CD14-positive monocyte (primary cell): Measurements from ENCODE around the gene CPT1C. TPM values are rescaled to one million over a fixed set of nuclear protein-coding genes. Genes with fewer than 3 reads are reported as not detected.

Experiments used
- DNase-seq, 3 donors: peaks; one replicate each; pipeline ENCODE4 v3.0.0-alpha.2; 2011 to 2022
- H2AFZ ChIP-seq: 2 replicates; pipeline ENCODE4 v1.6.0; 2012; ENCODE audit warnings: mild to moderate bottlenecking, low read depth, low read length, inconsistent platforms; ENCODE audit not compliant: insufficient read depth, poor library complexity, severe bottlenecking
- H3K27ac ChIP-seq, 2 donors: 1 replicate in 1 of 2; 2 replicates in 1 of 2; pipeline ENCODE4 v1.5.1; 2012 to 2013; ENCODE audit warnings: low read length in 2 of 2, control low read depth in 1 of 2, inconsistent platforms in 1 of 2, low read depth in 1 of 2, mild to moderate bottlenecking in 1 of 2
- H3K27me3 ChIP-seq, 2 donors: one replicate each; pipeline versions ENCODE4 v1.6.0 to v1.6.1; 2011 to 2013; ENCODE audit warnings: low read length in 2 of 2; ENCODE audit not compliant: control insufficient read depth in 2 of 2, insufficient read depth in 2 of 2
- H3K36me3 ChIP-seq, 2 donors: replicated peaks in 1 of 2; 1 replicate in 1 of 2; 2 replicates in 1 of 2; pipeline versions ENCODE4 v1.5.1 to v1.6.1; 2012 to 2013; ENCODE audit warnings: low read length in 2 of 2, control low read depth in 1 of 2, inconsistent platforms in 1 of 2, mild to moderate bottlenecking in 1 of 2; ENCODE audit not compliant: insufficient read depth in 2 of 2, control insufficient read depth in 1 of 2
- H3K4me1 ChIP-seq, 2 donors: 1 replicate in 1 of 2; 2 replicates in 1 of 2; pipeline versions ENCODE4 v1.5.1 to v1.6.1; 2012 to 2013; ENCODE audit warnings: low read length in 2 of 2, control low read depth in 1 of 2, inconsistent platforms in 1 of 2, mild to moderate bottlenecking in 1 of 2, moderate library complexity in 1 of 2; ENCODE audit not compliant: insufficient read depth in 2 of 2, control insufficient read depth in 1 of 2
- H3K4me2 ChIP-seq: replicated peaks from 2 replicates; pipeline ENCODE3; 2012; ENCODE audit warnings: low read length, moderate library complexity, mild to moderate bottlenecking; ENCODE audit not compliant: poor library complexity, severe bottlenecking; ENCODE audit errors: extremely low read depth
- H3K4me3 ChIP-seq, 3 experiments: fragments of 200-600 bp in 1 of 3; sonication (generic) in 1 of 3; replicated peaks in 1 of 3; 1 replicate in 2 of 3; 2 replicates in 1 of 3; pipeline ENCODE4 v1.5.1; 2011 to 2013; ENCODE audit warnings: low read length in 3 of 3, mild to moderate bottlenecking in 3 of 3, control low read depth in 2 of 3, low read depth in 2 of 3, inconsistent platforms in 1 of 3, moderate library complexity in 1 of 3
- H3K79me2 ChIP-seq: 2 replicates; pipeline ENCODE4 v1.6.0; 2012; ENCODE audit warnings: mild to moderate bottlenecking, control low read depth, inconsistent platforms, low read length, moderate library complexity; ENCODE audit not compliant: insufficient read depth
- H3K9ac ChIP-seq: 2 replicates; pipeline ENCODE4 v1.6.0; 2017; ENCODE audit warnings: low read length, mild to moderate bottlenecking; ENCODE audit not compliant: insufficient read depth, poor library complexity, severe bottlenecking
- H3K9me3 ChIP-seq, 2 donors: replicated peaks in 1 of 2; 1 replicate in 1 of 2; 2 replicates in 1 of 2; pipeline versions ENCODE4 v1.5.1 to v1.6.1; 2012 to 2013; ENCODE audit warnings: low read length in 2 of 2, control low read depth in 1 of 2; ENCODE audit not compliant: control insufficient read depth in 1 of 2, insufficient read depth in 1 of 2
- H4K20me1 ChIP-seq: 2 replicates; pipeline ENCODE4 v1.6.0; 2012; ENCODE audit warnings: mild to moderate bottlenecking, low read length, control low read depth, moderate library complexity; ENCODE audit not compliant: insufficient read depth
- H3K27ac Mint-ChIP-seq, 7 donors: one replicate each; pipeline ENCODE4 v1.8.0; 2020; ENCODE audit warnings: mild to moderate bottlenecking in 7 of 7, mixed read lengths in 7 of 7, moderate library complexity in 6 of 7, inconsistent platforms in 2 of 7
- H3K27me3 Mint-ChIP-seq, 3 donors: one replicate each; pipeline ENCODE4 v1.8.0; 2021 to 2022; ENCODE audit warnings: low read depth in 3 of 3, mild to moderate bottlenecking in 3 of 3, mixed read lengths in 3 of 3, moderate library complexity in 3 of 3, inconsistent platforms in 1 of 3
- H3K36me3 Mint-ChIP-seq, 2 donors: one replicate each; pipeline ENCODE4 v1.8.0; 2020; ENCODE audit warnings: mixed read lengths in 2 of 2, inconsistent platforms in 1 of 2, mild to moderate bottlenecking in 1 of 2
- H3K4me1 Mint-ChIP-seq: one replicate; pipeline ENCODE4 v1.8.0; 2020; ENCODE audit warnings: mild to moderate bottlenecking, mixed read lengths
- H3K4me3 Mint-ChIP-seq, 2 donors: one replicate each; pipeline ENCODE4 v1.8.0; 2020; ENCODE audit warnings: mild to moderate bottlenecking in 2 of 2, mixed read lengths in 2 of 2, moderate library complexity in 1 of 2
- H3K9me3 Mint-ChIP-seq, 7 donors: one replicate each; pipeline ENCODE4 v1.8.0; 2020 to 2022; ENCODE audit warnings: mixed read lengths in 7 of 7, mild to moderate bottlenecking in 6 of 7, moderate library complexity in 6 of 7, inconsistent platforms in 2 of 7
- WGBS: methylation state at CpG from one replicate; pipeline ENCODE4 v1.1.5; 2013; ENCODE audit warnings: missing lambda C conversion rate; ENCODE audit not compliant: insufficient coverage; 5-methylcytosine and 5-hydroxymethylcytosine counted together
- intact Hi-C, 2 donors: fragments of 100-400 bp; cut with micrococcal nuclease; formaldehyde crosslinking; loops; one replicate each; pipeline versions ENCODE4 v1.15.0 to v1.15.1; 2023
- polyA plus RNA-seq, 3 donors: library from polyadenylated mRNA; depleted of rRNA in 1 of 3; unstranded in 2 of 3; stranded (reverse) in 1 of 3; fragments of 300-500 nt in 2 of 3; fragments of >200 nt in 1 of 3; fragmentation: Illumina TruSeq in 2 of 3; gene quantifications; 1 replicate in 2 of 3; 2 replicates in 1 of 3; pipeline ENCODE4 v1.2.3, GENCODE V29; 2012 to 2021
- TF ChIP-seq, protein P1 (sequence below): fragments of 200-600 bp; IDR thresholded peaks from one replicate; pipeline ENCODE4 v1.8.0; 2022; ENCODE audit warnings: antibody characterized with exemption, mild to moderate bottlenecking

The CPT1C gene
- polyA plus RNA-seq, 3 donors, result not detected

DNA sequence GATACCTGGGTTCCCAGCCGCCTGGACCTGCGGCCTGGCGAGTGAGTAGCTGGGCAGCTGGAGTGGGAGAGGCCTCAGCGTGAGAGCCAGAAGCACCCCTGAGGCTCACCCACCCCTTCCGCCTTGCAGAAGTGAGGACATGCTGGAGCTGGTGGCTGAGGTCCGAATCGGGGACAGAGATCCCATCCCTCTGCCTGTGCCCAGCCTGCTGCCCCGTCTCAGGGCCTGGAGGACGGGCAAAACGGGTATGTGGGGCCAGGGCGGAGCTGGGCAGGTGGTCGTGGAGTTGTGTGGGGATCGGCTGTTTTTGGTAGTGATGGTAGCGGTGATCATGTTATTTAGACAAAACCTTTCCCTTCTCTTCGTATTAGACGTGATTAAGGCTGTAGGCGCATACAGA is 44.3 kb upstream of the CPT1C start:
- Mint-ChIP-seq H3K4me1 (peaks cover 19% of the 10 kb centered on the region), H3K4me3 (no peak overlapping the region), H3K27me3 (peaks cover 0 to 2% (median 0%) of the 10 kb centered on the region in 3 donors), H3K27ac (peak overlapping the region in 2 of 7 donors; percentile 3 to 69), H3K9me3 (peaks cover 0 to 2% (median 0%) of the 10 kb centered on the region in 7 donors), H3K36me3 (peaks cover 42 to 68% of the 10 kb centered on the region in 2 donors)
- Histone ChIP-seq H3K79me2 (peaks cover 49% of the 10 kb centered on the region), H3K4me2 (no peak overlapping the region), H2AFZ (no peak overlapping the region), H3K9ac (no peak overlapping the region), H3K4me3 (no peak overlapping the region), H3K9me3 (no peaks in the 10 kb centered on the region), H3K27ac (no peak overlapping the region), H3K36me3 (peaks cover 51 to 70% of the 10 kb centered on the region in 2 donors), H3K4me1 (peaks cover 13 to 17% of the 10 kb centered on the region in 2 donors), H3K27me3 (no peaks in the 10 kb centered on the region), H4K20me1 (peaks cover 55% of the 10 kb centered on the region)
- 100% methylated on average over 16 of the region's 17 CpGs for WGBS
- intact Hi-C loops, result no loop called here
- TF ChIP-seq, protein P1, sequence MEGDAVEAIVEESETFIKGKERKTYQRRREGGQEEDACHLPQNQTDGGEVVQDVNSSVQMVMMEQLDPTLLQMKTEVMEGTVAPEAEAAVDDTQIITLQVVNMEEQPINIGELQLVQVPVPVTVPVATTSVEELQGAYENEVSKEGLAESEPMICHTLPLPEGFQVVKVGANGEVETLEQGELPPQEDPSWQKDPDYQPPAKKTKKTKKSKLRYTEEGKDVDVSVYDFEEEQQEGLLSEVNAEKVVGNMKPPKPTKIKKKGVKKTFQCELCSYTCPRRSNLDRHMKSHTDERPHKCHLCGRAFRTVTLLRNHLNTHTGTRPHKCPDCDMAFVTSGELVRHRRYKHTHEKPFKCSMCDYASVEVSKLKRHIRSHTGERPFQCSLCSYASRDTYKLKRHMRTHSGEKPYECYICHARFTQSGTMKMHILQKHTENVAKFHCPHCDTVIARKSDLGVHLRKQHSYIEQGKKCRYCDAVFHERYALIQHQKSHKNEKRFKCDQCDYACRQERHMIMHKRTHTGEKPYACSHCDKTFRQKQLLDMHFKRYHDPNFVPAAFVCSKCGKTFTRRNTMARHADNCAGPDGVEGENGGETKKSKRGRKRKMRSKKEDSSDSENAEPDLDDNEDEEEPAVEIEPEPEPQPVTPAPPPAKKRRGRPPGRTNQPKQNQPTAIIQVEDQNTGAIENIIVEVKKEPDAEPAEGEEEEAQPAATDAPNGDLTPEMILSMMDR, result no peak
- DNase-seq, result no peak

DNA sequence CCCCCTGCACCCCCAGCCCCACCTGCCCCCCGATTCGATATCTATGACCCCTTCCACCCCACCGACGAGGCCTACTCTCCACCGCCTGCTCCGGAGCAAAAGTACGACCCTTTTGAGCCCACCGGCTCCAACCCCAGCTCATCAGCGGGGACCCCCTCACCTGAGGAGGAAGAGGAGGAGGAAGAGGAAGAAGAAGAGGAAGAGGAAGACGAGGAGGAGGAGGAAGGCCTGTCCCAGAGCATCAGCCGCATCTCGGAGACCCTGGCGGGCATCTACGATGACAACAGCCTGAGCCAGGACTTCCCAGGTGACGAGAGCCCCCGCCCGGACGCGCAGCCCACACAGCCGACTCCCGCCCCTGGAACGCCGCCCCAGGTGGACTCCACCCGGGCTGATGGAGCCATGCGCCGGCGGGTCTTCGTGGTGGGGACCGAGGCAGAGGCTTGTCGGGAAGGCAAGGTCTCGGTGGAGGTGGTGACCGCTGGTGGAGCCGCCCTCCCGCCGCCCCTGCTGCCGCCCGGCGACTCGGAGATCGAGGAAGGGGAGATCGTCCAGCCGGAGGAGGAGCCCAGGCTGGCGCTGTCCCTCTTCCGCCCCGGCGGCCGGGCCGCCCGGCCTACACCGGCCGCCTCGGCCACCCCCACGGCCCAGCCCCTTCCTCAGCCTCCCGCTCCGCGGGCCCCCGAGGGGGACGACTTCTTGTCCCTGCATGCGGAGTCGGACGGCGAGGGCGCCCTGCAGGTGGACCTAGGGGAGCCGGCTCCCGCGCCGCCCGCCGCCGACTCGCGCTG is 39.7 kb upstream of the CPT1C start:
- Histone ChIP-seq H3K4me1 (no peaks in the 10 kb centered on the region), H3K27me3 (no peaks in the 10 kb centered on the region), H3K27ac (no peak overlapping the region), H3K4me2 (no peak overlapping the region), H2AFZ (no peak overlapping the region), H3K79me2 (peaks cover 12% of the 10 kb centered on the region), H4K20me1 (peaks cover 53% of the 10 kb centered on the region), H3K4me3 (no peak overlapping the region), H3K36me3 (peaks cover 79 to 91% of the 10 kb centered on the region in 2 donors), H3K9ac (no peak overlapping the region), H3K9me3 (no peaks in the 10 kb centered on the region)
- Mint-ChIP-seq H3K36me3 (peaks cover 64 to 86% of the 10 kb centered on the region in 2 donors), H3K4me3 (no peak overlapping the region), H3K27ac (peak overlapping the region in 1 of 7 donors; percentile 51), H3K9me3 (peaks cover 0 to 4% (median 0%) of the 10 kb centered on the region in 7 donors), H3K27me3 (peaks cover 0 to 2% (median 1%) of the 10 kb centered on the region in 3 donors), H3K4me1 (no peaks in the 10 kb centered on the region)
- 97% methylated on average over 52 of the region's 72 CpGs for WGBS
- intact Hi-C loops, result no loop called here
- TF ChIP-seq, protein P1, result no peak
- DNase-seq, result no peak
